ENCODE results near the gene SH3BP1. TPM values are rescaled to one million over a fixed set of nuclear protein-coding genes. Genes with fewer than 3 reads are reported as not detected.

SH3BP1 gene
- total and polyA plus RNA-seq, 2 of the 13 experiments (the other 11 are each of a cell fraction or from before 2014, with no cell fraction given) = 8.4 to 18.5 TPM

DNA sequence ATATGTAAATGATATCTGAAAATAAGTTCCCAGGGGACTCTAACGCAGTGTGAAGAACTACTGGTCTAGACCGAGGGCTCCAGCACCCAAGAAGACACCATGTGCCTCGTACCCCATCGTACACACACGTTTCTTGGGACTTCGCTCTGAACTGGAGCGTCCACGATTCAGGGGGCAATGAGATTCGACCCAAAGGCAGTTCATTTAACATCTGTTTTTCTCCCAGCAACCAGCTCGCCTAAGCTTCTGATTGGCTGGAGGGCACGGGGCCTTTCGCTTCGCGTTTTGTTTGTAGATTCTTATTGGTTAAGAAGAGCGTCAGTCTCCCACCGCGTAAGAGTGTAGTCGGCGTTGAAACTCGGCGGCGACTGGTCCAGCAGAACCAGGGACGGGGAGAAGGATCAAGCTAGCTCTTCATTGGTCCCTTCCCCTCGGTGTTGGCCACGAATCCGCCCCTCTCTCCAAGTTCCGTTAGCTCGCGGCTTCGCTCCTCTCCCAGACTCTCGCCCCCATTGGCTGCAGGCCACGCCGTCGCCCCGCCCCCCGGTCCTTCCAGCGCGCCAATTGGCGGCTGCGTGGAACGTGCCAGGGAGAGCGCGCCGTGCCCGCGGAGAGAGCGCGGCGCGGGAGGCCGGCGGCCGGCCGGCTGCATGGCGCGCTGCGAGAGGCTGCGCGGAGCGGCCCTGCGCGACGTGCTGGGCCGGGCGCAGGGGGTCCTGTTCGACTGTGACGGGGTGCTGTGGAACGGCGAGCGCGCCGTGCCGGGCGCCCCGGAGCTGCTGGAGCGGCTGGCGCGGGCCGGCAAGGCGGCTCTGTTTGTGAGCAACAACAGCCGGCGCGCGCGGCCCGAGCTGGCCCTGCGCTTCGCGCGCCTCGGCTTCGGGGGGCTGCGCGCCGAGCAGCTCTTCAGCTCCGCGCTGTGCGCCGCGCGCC is 18.9 kb downstream of the SH3BP1 start, which contains the start of gene PDXP (continued):
- TF ChIP-seq ZKSCAN1 (IDR thresholded peaks at IDR 0.05; ENCODE audit: low read length) (no peak), MED13 (CRISPR knock-in tag; IDR thresholded peaks at IDR 0.05) (no peak), ZNF44 (CRISPR knock-in tag; IDR thresholded peaks at IDR 0.05) (no peak), SOX6 (IDR thresholded peaks at IDR 0.05) (no peak), SOX6 (CRISPR knock-in tag; IDR thresholded peaks at IDR 0.05) (peak; percentile 21; the same call in 1 of the 2 replicates), STAT5B (CRISPR knock-in tag; IDR thresholded peaks at IDR 0.05) (0 out of 2 replicates have a peak, but pooled peaks have one; percentile 20), MTA3 (CRISPR knock-in tag; IDR thresholded peaks at IDR 0.05) (no peak), PAWR (CRISPR knock-in tag; IDR thresholded peaks at IDR 0.05; ENCODE audit: borderline replicate concordance) (no peak), ZNF432 (CRISPR knock-in tag; IDR thresholded peaks at IDR 0.05; ENCODE audit: borderline replicate concordance) (no peak), NBN (conservative IDR thresholded peaks at IDR 0.05) (no peak), ZMYM4 (CRISPR knock-in tag; IDR thresholded peaks at IDR 0.05) (0 out of 2 replicates have a peak, but pooled peaks have one; percentile 18), GZF1 (CRISPR knock-in tag; IDR thresholded peaks at IDR 0.05) (no peak), ZNF501 (CRISPR knock-in tag; IDR thresholded peaks at IDR 0.05) (peak; percentile 75; the same call in 1 of the 2 replicates), ZNF282 (IDR thresholded peaks at IDR 0.05; ENCODE audit: partially characterized antibody) (no peak)
- TF ChIP-seq, protein P1, sequence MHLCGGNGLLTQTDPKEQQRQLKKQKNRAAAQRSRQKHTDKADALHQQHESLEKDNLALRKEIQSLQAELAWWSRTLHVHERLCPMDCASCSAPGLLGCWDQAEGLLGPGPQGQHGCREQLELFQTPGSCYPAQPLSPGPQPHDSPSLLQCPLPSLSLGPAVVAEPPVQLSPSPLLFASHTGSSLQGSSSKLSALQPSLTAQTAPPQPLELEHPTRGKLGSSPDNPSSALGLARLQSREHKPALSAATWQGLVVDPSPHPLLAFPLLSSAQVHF (CRISPR knock-in tag; IDR thresholded peaks at IDR 0.05) = no peak
- TF ChIP-seq, protein P2, sequence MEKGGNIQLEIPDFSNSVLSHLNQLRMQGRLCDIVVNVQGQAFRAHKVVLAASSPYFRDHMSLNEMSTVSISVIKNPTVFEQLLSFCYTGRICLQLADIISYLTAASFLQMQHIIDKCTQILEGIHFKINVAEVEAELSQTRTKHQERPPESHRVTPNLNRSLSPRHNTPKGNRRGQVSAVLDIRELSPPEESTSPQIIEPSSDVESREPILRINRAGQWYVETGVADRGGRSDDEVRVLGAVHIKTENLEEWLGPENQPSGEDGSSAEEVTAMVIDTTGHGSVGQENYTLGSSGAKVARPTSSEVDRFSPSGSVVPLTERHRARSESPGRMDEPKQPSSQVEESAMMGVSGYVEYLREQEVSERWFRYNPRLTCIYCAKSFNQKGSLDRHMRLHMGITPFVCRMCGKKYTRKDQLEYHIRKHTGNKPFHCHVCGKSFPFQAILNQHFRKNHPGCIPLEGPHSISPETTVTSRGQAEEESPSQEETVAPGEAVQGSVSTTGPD (CRISPR knock-in tag; IDR thresholded peaks at IDR 0.05) = no peak
- TF ChIP-seq, protein P3, sequence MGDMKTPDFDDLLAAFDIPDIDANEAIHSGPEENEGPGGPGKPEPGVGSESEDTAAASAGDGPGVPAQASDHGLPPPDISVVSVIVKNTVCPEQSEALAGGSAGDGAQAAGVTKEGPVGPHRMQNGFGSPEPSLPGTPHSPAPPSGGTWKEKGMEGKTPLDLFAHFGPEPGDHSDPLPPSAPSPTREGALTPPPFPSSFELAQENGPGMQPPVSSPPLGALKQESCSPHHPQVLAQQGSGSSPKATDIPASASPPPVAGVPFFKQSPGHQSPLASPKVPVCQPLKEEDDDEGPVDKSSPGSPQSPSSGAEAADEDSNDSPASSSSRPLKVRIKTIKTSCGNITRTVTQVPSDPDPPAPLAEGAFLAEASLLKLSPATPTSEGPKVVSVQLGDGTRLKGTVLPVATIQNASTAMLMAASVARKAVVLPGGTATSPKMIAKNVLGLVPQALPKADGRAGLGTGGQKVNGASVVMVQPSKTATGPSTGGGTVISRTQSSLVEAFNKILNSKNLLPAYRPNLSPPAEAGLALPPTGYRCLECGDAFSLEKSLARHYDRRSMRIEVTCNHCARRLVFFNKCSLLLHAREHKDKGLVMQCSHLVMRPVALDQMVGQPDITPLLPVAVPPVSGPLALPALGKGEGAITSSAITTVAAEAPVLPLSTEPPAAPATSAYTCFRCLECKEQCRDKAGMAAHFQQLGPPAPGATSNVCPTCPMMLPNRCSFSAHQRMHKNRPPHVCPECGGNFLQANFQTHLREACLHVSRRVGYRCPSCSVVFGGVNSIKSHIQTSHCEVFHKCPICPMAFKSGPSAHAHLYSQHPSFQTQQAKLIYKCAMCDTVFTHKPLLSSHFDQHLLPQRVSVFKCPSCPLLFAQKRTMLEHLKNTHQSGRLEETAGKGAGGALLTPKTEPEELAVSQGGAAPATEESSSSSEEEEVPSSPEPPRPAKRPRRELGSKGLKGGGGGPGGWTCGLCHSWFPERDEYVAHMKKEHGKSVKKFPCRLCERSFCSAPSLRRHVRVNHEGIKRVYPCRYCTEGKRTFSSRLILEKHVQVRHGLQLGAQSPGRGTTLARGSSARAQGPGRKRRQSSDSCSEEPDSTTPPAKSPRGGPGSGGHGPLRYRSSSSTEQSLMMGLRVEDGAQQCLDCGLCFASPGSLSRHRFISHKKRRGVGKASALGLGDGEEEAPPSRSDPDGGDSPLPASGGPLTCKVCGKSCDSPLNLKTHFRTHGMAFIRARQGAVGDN (CRISPR knock-in tag; IDR thresholded peaks at IDR 0.05) = peak; percentile 5; the same call in 1 of the 2 replicates
- TF ChIP-seq, protein P4, sequence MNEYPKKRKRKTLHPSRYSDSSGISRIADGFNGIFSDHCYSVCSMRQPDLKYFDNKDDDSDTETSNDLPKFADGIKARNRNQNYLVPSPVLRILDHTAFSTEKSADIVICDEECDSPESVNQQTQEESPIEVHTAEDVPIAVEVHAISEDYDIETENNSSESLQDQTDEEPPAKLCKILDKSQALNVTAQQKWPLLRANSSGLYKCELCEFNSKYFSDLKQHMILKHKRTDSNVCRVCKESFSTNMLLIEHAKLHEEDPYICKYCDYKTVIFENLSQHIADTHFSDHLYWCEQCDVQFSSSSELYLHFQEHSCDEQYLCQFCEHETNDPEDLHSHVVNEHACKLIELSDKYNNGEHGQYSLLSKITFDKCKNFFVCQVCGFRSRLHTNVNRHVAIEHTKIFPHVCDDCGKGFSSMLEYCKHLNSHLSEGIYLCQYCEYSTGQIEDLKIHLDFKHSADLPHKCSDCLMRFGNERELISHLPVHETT (CRISPR knock-in tag; conservative IDR thresholded peaks at IDR 0.05) = 0 out of 2 replicates have a peak, but pooled peaks have one; percentile 45
- TF ChIP-seq, protein P5, sequence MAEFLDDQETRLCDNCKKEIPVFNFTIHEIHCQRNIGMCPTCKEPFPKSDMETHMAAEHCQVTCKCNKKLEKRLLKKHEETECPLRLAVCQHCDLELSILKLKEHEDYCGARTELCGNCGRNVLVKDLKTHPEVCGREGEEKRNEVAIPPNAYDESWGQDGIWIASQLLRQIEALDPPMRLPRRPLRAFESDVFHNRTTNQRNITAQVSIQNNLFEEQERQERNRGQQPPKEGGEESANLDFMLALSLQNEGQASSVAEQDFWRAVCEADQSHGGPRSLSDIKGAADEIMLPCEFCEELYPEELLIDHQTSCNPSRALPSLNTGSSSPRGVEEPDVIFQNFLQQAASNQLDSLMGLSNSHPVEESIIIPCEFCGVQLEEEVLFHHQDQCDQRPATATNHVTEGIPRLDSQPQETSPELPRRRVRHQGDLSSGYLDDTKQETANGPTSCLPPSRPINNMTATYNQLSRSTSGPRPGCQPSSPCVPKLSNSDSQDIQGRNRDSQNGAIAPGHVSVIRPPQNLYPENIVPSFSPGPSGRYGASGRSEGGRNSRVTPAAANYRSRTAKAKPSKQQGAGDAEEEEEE (CRISPR knock-in tag; IDR thresholded peaks at IDR 0.05; ENCODE audit: borderline replicate concordance) = no peak

All from HepG2 (cell line).